Mesendoderm (in vitro differentiated cells): ENCODE data around the gene TLE4.
"Not testable (repeated sequence)": the region's sequence is repeated elsewhere in the genome, so short reads cannot be mapped to it uniquely, and the experiment has no call there.

Experiments
- DNase-seq: peaks from one replicate; pipeline ENCODE4 v3.0.0; 2013
- H2AK5ac ChIP-seq: 2 replicates; pipeline ENCODE4 v1.6.1; 2013; ENCODE audit warnings: low read length, inconsistent platforms
- H2BK120ac ChIP-seq: 2 replicates; pipeline ENCODE4 v1.6.1; 2013; ENCODE audit warnings: low read depth, mild to moderate bottlenecking, low read length, moderate library complexity, mixed read lengths
- H2BK15ac ChIP-seq: replicated peaks from 2 replicates; pipeline ENCODE4 v1.6.1; 2013; ENCODE audit warnings: low read depth, mild to moderate bottlenecking, moderate library complexity
- H2BK5ac ChIP-seq: 2 replicates; pipeline ENCODE4 v1.6.1; 2013; ENCODE audit warnings: low read length, inconsistent platforms
- H3K18ac ChIP-seq: 2 replicates; pipeline ENCODE4 v1.6.1; 2013; ENCODE audit warnings: mild to moderate bottlenecking, low read length, mixed read lengths
- H3K23ac ChIP-seq: one replicate; pipeline ENCODE4 v1.6.1; 2013; ENCODE audit warnings: low read length
- H3K27ac ChIP-seq: 2 replicates; pipeline ENCODE4 v1.5.1; 2013; ENCODE audit warnings: low read depth, mild to moderate bottlenecking, inconsistent platforms, low read length, moderate library complexity
- H3K27me3 ChIP-seq: 2 replicates; pipeline ENCODE4 v1.6.1; 2013; ENCODE audit warnings: low read length, control low read depth, mild to moderate bottlenecking, inconsistent platforms; ENCODE audit not compliant: insufficient read depth, poor library complexity
- H3K36me3 ChIP-seq: 2 replicates; pipeline ENCODE4 v1.6.1; 2013; ENCODE audit warnings: low read length, inconsistent platforms; ENCODE audit not compliant: control insufficient read depth, insufficient read depth
- H3K4ac ChIP-seq: one replicate; pipeline ENCODE4 v1.6.1; 2013; ENCODE audit warnings: low read depth, mild to moderate bottlenecking, low read length, moderate library complexity
- H3K4me1 ChIP-seq: 2 replicates; pipeline ENCODE4 v1.6.1; 2013; ENCODE audit warnings: low read depth, low read length, inconsistent platforms; ENCODE audit not compliant: control insufficient read depth
- H3K4me2 ChIP-seq: 2 replicates; pipeline ENCODE4 v1.6.1; 2013; ENCODE audit warnings: low read length
- H3K4me3 ChIP-seq: 2 replicates; pipeline ENCODE4 v1.5.1; 2013; ENCODE audit warnings: mild to moderate bottlenecking, low read length
- H3K56ac ChIP-seq: one replicate; pipeline ENCODE4 v1.6.1; 2013; ENCODE audit warnings: low read length
- H3K79me1 ChIP-seq: 2 replicates; pipeline ENCODE4 v1.6.1; 2013; ENCODE audit warnings: low read length, inconsistent platforms
- H3K79me2 ChIP-seq: 2 replicates; pipeline ENCODE4 v1.6.1; 2013; ENCODE audit warnings: mild to moderate bottlenecking, low read length; ENCODE audit not compliant: control insufficient read depth, insufficient read depth
- H3K9ac ChIP-seq: 2 replicates; pipeline ENCODE4 v1.6.1; 2013; ENCODE audit warnings: low read length, inconsistent platforms
- H4K5ac ChIP-seq: one replicate; pipeline ENCODE4 v1.6.1; 2013; ENCODE audit warnings: low read length
- H4K8ac ChIP-seq: one replicate; pipeline ENCODE4 v1.6.1; 2013; ENCODE audit warnings: low read depth, mild to moderate bottlenecking, control low read depth, low read length, moderate library complexity
- WGBS: extraction: QIAGEN DNeasy Blood & Tissue Kit; methylation state at CpG from one replicate; pipeline ENCODE4 v1.1.7; 2013; ENCODE audit warnings: low lambda C conversion rate, missing lambda C conversion rate; ENCODE audit not compliant: insufficient coverage; ENCODE audit errors: extremely low coverage; 5-methylcytosine and 5-hydroxymethylcytosine counted together

The TLE4 gene

DNA sequence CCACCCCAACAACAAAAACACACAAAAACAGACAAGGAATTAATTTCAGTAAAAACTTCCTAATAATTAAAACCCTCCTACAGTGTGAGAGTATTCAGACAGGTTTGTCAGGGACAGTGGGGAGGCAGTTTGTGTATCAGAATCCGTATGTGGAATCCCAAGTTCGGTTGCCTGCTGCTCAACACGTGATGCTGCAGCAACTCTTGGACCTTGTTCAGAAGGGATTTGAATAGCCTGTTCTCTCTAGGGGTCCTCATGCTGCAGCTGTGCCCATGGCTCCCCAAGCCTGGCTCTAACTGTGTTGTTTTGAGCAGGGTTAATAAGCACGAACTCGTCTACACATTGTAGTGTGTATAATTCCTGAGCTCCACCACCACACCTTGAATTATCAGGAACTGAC, 28.7 kb downstream of the TLE4 start:
- Histone ChIP-seq H3K4me2 (no peak overlapping the region), H3K27me3 (no peaks in the 10 kb centered on the region), H2BK5ac (no peak overlapping the region), H2AK5ac (no peak overlapping the region), H2BK120ac (no peak overlapping the region), H3K79me2 (peaks cover 4% of the 10 kb centered on the region), H3K9ac (no peak overlapping the region), H3K56ac (no peak overlapping the region), H3K23ac (no peak overlapping the region), H3K27ac (no peak overlapping the region), H3K79me1 (peaks cover 8% of the 10 kb centered on the region), H4K5ac (no peak overlapping the region), H3K4me3 (no peak overlapping the region), H3K4me1 (no peaks in the 10 kb centered on the region), H3K4ac (no peak overlapping the region), H3K18ac (no peak overlapping the region), H3K36me3 (no peaks in the 10 kb centered on the region), H2BK15ac (no peak overlapping the region), H4K8ac (no peak overlapping the region)
- no CpG with 5 or more reads among the region's 5 CpGs for WGBS
- no peak for DNase-seq

- Histone ChIP-seq H2BK5ac (no peak overlapping the region), H3K4me2 (no peak overlapping the region), H3K79me1 (peaks cover 4% of the 10 kb centered on the region), H3K27ac (no peak overlapping the region), H2BK15ac (no peak overlapping the region), H3K9ac (no peak overlapping the region), H2AK5ac (no peak overlapping the region), H4K8ac (no peak overlapping the region), H3K79me2 (no peaks in the 10 kb centered on the region), H3K36me3 (no peaks in the 10 kb centered on the region), H3K4me1 (no peaks in the 10 kb centered on the region), H3K4me3 (no peak overlapping the region), H3K27me3 (no peaks in the 10 kb centered on the region), H2BK120ac (no peak overlapping the region), H3K23ac (no peak overlapping the region), H3K18ac (no peak overlapping the region), H4K5ac (no peak overlapping the region), H3K56ac (no peak overlapping the region), H3K4ac (no peak overlapping the region)
- no peak for DNase-seq
- WGBS: no CpG with 5 or more reads among the region's 3 CpGs
These were observed 31.6 kb downstream of the TLE4 start for GRCh38 chr9:79603222-79603920.

- no peak overlapping the region for H3K23ac ChIP-seq
- H3K56ac ChIP-seq: no peak overlapping the region
- H3K9ac ChIP-seq: no peak overlapping the region
- H3K36me3 ChIP-seq: no peaks in the 10 kb centered on the region
- H3K79me2 ChIP-seq: peaks cover 2% of the 10 kb centered on the region
- no peak overlapping the region for H2BK15ac ChIP-seq
- no peak overlapping the region for H4K8ac ChIP-seq
- no peak overlapping the region for H3K4me3 ChIP-seq
- no peak overlapping the region for H2AK5ac ChIP-seq
- no peak overlapping the region for H2BK120ac ChIP-seq
- peaks cover 2% of the 10 kb centered on the region for H3K79me1 ChIP-seq
- DNase-seq: no peak
- no peaks in the 10 kb centered on the region for H3K4me1 ChIP-seq
- no peak overlapping the region for H4K5ac ChIP-seq
- no peaks in the 10 kb centered on the region for H3K27me3 ChIP-seq
- H2BK5ac ChIP-seq: no peak overlapping the region
- H3K27ac ChIP-seq: no peak overlapping the region
- H3K4me2 ChIP-seq: no peak overlapping the region
- no peak overlapping the region for H3K4ac ChIP-seq
- no peak overlapping the region for H3K18ac ChIP-seq
These were observed 32.4 kb downstream of the TLE4 start for GRCh38 chr9:79604149-79604548.

- H3K27ac ChIP-seq: no peak overlapping the region
- H2AK5ac ChIP-seq: no peak overlapping the region
- WGBS: no CpG with 5 or more reads among the region's 5 CpGs
- no peaks in the 10 kb centered on the region for H3K36me3 ChIP-seq
- H3K79me1 ChIP-seq: peaks cover 1% of the 10 kb centered on the region
- H3K4me1 ChIP-seq: no peaks in the 10 kb centered on the region
- H3K56ac ChIP-seq: no peak overlapping the region
- peaks cover 4% of the 10 kb centered on the region for H3K79me2 ChIP-seq
- no peak overlapping the region for H3K23ac ChIP-seq
- H4K5ac ChIP-seq: no peak overlapping the region
- no peak overlapping the region for H4K8ac ChIP-seq
- no peak overlapping the region for H3K4ac ChIP-seq
- no peak overlapping the region for H2BK5ac ChIP-seq
- H3K18ac ChIP-seq: no peak overlapping the region
- H3K27me3 ChIP-seq: no peaks in the 10 kb centered on the region
- H2BK15ac ChIP-seq: no peak overlapping the region
- no peak overlapping the region for H3K4me2 ChIP-seq
- no peak overlapping the region for H3K4me3 ChIP-seq
- no peak overlapping the region for H2BK120ac ChIP-seq
- DNase-seq: no peak
- no peak overlapping the region for H3K9ac ChIP-seq
These were observed 33.3 kb downstream of the TLE4 start for GRCh38 chr9:79604921-79605562.

GRCh38 chr9:79606529-79606928, 34.8 kb downstream of the TLE4 start:
- H2BK5ac ChIP-seq: not testable (repeated sequence)

More at GRCh38 chr9:79606529-79606928, 34.8 kb downstream of the TLE4 start:
- not testable (repeated sequence) for H3K4me2 ChIP-seq, H3K79me1 ChIP-seq, H2BK15ac ChIP-seq, H3K9ac ChIP-seq, H2AK5ac ChIP-seq, H3K4ac ChIP-seq, H4K8ac ChIP-seq, H3K27me3 ChIP-seq, H2BK120ac ChIP-seq, H3K36me3 ChIP-seq, H3K56ac ChIP-seq, DNase-seq, H3K4me3 ChIP-seq, H3K27ac ChIP-seq, H3K4me1 ChIP-seq, H3K23ac ChIP-seq, H3K79me2 ChIP-seq, H4K5ac ChIP-seq, H3K18ac ChIP-seq
- WGBS: no CpG with 5 or more reads among the region's 1 CpG
